ENCODE measurements around the gene ARFIP1. TPM values are rescaled to one million over a fixed set of nuclear protein-coding genes. Genes with fewer than 3 reads are reported as not detected.

The ARFIP1 gene
- total RNA-seq, 1 experiment from 2014 or later, result 32.7 TPM

GRCh38 chr4:152877868-152878267, 98.1 kb downstream of the ARFIP1 start:
- BruUV-seq (replicated peaks), result no TSS peak
- H3K9me3 ChIP-seq (ENCODE audit: control insufficient read depth in 1 of 2, insufficient read depth in 1 of 2, low read depth in 1 of 2, low read length in 2 of 2), result no peaks in the 10 kb centered on the region
- RAD21 ChIA-PET (ENCODE audit: low non-redundant PET in 1 of 2, low total read pairs in 2 of 2, uncharacterized antibody in 2 of 2, unreplicated experiment in 2 of 2), result no interaction called here
- no peak overlapping the region for H3K27ac ChIP-seq (ENCODE audit: low read depth, low read length)
- no peaks in the 10 kb centered on the region for H3K36me3 ChIP-seq (ENCODE audit: control insufficient read depth in 1 of 2, insufficient read depth in 2 of 2, low read length in 2 of 2)
- H3K9ac ChIP-seq (ENCODE audit: low read length), result no peak overlapping the region
- TF ChIP-seq EZH2phosphoT487 (IDR thresholded peaks at IDR 0.05; ENCODE audit: borderline replicate concordance) (no peak), JUND (IDR thresholded peaks at IDR 0.05) (no peak), POLR2AphosphoS5 (IDR thresholded peaks at IDR 0.05; ENCODE audit: low read depth, low read length) (no peak), MAX (IDR thresholded peaks at IDR 0.05) (no peak), EZH2 (IDR thresholded peaks at IDR 0.05) (no peak), ZFX (IDR thresholded peaks at IDR 0.05) (no peak), ZNF274 (IDR thresholded peaks at IDR 0.05; ENCODE audit: low read depth, low read length) (no peak), REST (IDR thresholded peaks at IDR 0.05; ENCODE audit: low read depth) (no peak), ELF1 (IDR thresholded peaks at IDR 0.05; ENCODE audit: borderline replicate concordance, low read depth) (no peak), RAD21 (IDR thresholded peaks at IDR 0.05; ENCODE audit: low read depth) (no peak), CBX3 (IDR thresholded peaks at IDR 0.05; ENCODE audit: low read depth) (no peak), POLR2A (IDR thresholded peaks at IDR 0.05; ENCODE audit: borderline replicate concordance, extremely low read depth, insufficient read depth, insufficient read length) (no peak), FOSL1 (IDR thresholded peaks at IDR 0.05; ENCODE audit: low read depth) (no peak), SP1 (IDR thresholded peaks at IDR 0.05; ENCODE audit: low read depth) (no peak), CEBPB (IDR thresholded peaks at IDR 0.05; ENCODE audit: low read depth) (no peak), EGR1 (IDR thresholded peaks at IDR 0.05; ENCODE audit: low read depth) (no peak), SIN3A (IDR thresholded peaks at IDR 0.05; ENCODE audit: low read depth) (no peak)
- TF ChIP-seq, protein P1, sequence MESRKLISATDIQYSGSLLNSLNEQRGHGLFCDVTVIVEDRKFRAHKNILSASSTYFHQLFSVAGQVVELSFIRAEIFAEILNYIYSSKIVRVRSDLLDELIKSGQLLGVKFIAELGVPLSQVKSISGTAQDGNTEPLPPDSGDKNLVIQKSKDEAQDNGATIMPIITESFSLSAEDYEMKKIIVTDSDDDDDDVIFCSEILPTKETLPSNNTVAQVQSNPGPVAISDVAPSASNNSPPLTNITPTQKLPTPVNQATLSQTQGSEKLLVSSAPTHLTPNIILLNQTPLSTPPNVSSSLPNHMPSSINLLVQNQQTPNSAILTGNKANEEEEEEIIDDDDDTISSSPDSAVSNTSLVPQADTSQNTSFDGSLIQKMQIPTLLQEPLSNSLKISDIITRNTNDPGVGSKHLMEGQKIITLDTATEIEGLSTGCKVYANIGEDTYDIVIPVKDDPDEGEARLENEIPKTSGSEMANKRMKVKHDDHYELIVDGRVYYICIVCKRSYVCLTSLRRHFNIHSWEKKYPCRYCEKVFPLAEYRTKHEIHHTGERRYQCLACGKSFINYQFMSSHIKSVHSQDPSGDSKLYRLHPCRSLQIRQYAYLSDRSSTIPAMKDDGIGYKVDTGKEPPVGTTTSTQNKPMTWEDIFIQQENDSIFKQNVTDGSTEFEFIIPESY (IDR thresholded peaks at IDR 0.05; ENCODE audit: extremely low read depth, insufficient replicate concordance, low read length), result no peak
- TF ChIP-seq, protein P2, sequence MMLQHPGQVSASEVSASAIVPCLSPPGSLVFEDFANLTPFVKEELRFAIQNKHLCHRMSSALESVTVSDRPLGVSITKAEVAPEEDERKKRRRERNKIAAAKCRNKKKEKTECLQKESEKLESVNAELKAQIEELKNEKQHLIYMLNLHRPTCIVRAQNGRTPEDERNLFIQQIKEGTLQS (IDR thresholded peaks at IDR 0.05), result no peak
- CTCF ChIA-PET, result no interaction called here
- H3K9me2 ChIP-seq (ENCODE audit: insufficient read depth), result no peaks in the 10 kb centered on the region
- H3K79me2 ChIP-seq (ENCODE audit: insufficient read depth, low read length), result no peaks in the 10 kb centered on the region
- POLR2A ChIA-PET, result no interaction called here
- intact Hi-C loops (cut with micrococcal nuclease), result no loop called here
- DNase-seq (ENCODE audit: low read depth, low spot score) (no peak), ATAC-seq (no peak)
- no peaks in the 10 kb centered on the region for H3K4me1 ChIP-seq (ENCODE audit: control insufficient read depth in 1 of 2, insufficient read depth in 2 of 2, low read length in 2 of 2)
- H4K20me1 ChIP-seq (ENCODE audit: insufficient read depth), result no peaks in the 10 kb centered on the region
- no peak overlapping the region for H3K4me2 ChIP-seq (ENCODE audit: low read length)
- H3K27me3 ChIP-seq (ENCODE audit: insufficient read depth, low read length), result no peaks in the 10 kb centered on the region
- H2AFZ ChIP-seq (ENCODE audit: low read depth, low read length, poor library complexity, severe bottlenecking), result no peak overlapping the region
- no peak overlapping the region for H3K4me3 ChIP-seq (replicated peaks in 1 of 2; ENCODE audit: low read depth in 1 of 2, low read length in 2 of 2)
